Vagina (tissue), 2 donors: Measurements from ENCODE around the gene TRO. TPM values are rescaled to one million over a fixed set of nuclear protein-coding genes. Genes with fewer than 3 reads are reported as not detected.

Source experiments
- DNase-seq, 2 donors: peaks; one replicate each; pipeline ENCODE4 v3.0.0-alpha.2; 2017; ENCODE audit errors: extremely low spot score in 2 of 2
- H3K27ac ChIP-seq: fragments of 200-600 bp; sonication (generic); one replicate; pipeline ENCODE4 v1.5.1; 2019
- H3K27me3 ChIP-seq: fragments of 200-600 bp; sonication (generic); one replicate; pipeline ENCODE4 v1.5.1; 2019
- H3K36me3 ChIP-seq, 2 donors: fragments of 200-600 bp; sonication (generic); one replicate each; pipeline ENCODE4 v1.5.1; 2017 to 2019
- H3K4me1 ChIP-seq: fragments of 200-600 bp; sonication (generic); one replicate; pipeline ENCODE4 v1.5.1; 2019
- H3K4me3 ChIP-seq, 2 donors: fragments of 200-600 bp; sonication (generic); 1 replicate in 1 of 2; 2 replicates in 1 of 2; pipeline ENCODE4 v1.5.1; 2016 to 2019
- H3K9me3 ChIP-seq: fragments of 200-600 bp; sonication (generic); one replicate; pipeline ENCODE4 v1.5.1; 2019
- CTCF ChIP-seq, 3 experiments: fragments of 450-650 bp in 2 of 3; fragments of 200-600 bp in 1 of 3; sonication (generic) in 1 of 3; IDR thresholded peaks; one replicate each; pipeline ENCODE4 v1.5.1; 2017 to 2019; ENCODE audit warnings: antibody characterized with exemption in 3 of 3, mild to moderate bottlenecking in 2 of 3, moderate library complexity in 2 of 3
- POLR2A ChIP-seq, 2 donors: fragments of 450-650 bp; IDR thresholded peaks; one replicate each; pipeline ENCODE4 v1.6.1; 2017; ENCODE audit warnings: antibody characterized with exemption in 2 of 2, mild to moderate bottlenecking in 2 of 2, moderate library complexity in 2 of 2
- POLR2AphosphoS5 ChIP-seq, 2 donors: sonication (generic); formaldehyde crosslinking; IDR thresholded peaks; one replicate each; pipeline ENCODE4 v1.9.0; 2017; ENCODE audit warnings: antibody characterized with exemption in 2 of 2, mild to moderate bottlenecking in 2 of 2, low read depth in 1 of 2; ENCODE audit not compliant: insufficient read depth in 1 of 2
- intact Hi-C: fragments of 100-400 bp; cut with DNase I; formaldehyde crosslinking; loops from one replicate; pipeline ENCODE4 v1.15.1; 2023
- small RNA-seq: library from RNA; depleted of rRNA; stranded (forward); fragments of <200 nt; gene quantifications from one replicate; pipeline ENCODE3, GENCODE V24; 2016
- total RNA-seq: library from RNA; depleted of rRNA; stranded (reverse); fragments of >200 nt; gene quantifications from one replicate; pipeline ENCODE4 v1.2.3, GENCODE V29; 2016

Gene TRO
- total RNA-seq, 1 donor from 2014 or later, result 12.3 TPM

DNA sequence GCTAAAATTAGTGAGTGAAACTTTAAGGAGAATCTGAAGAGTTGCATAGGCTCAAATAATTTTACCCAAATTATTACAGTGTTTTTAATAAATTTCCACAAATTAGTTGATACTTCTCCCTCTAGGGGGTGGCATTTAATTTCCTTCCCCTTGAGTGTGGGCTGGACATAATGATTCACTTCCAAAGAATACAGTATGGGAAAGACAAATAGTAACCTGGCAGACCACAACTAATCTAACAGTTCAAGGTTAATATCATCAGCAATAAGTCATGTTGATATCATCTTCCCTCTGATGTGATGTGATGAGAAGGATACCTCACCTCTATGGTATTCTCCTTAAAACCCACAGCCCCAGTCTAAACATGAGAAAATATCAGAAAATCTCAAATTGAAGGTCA lies 57.8 kb downstream of the TRO start:
- Histone ChIP-seq H3K27me3 (no peaks in the 10 kb centered on the region), H3K27ac (no peak overlapping the region), H3K4me3 (no peak overlapping the region), H3K4me1 (no peaks in the 10 kb centered on the region), H3K36me3 (no peaks in the 10 kb centered on the region), H3K9me3 (no peaks in the 10 kb centered on the region)
- DNase-seq, result no peak
- no peak for TF ChIP-seq POLR2AphosphoS5 (IDR thresholded peaks at IDR 0.05; ENCODE audit: insufficient read depth in 1 of 2, low read depth in 1 of 2)
- no peak for TF ChIP-seq POLR2A (IDR thresholded peaks at IDR 0.05)
- no peak for TF ChIP-seq CTCF (IDR thresholded peaks at IDR 0.05)
- intact Hi-C loops, result no loop called here

DNA sequence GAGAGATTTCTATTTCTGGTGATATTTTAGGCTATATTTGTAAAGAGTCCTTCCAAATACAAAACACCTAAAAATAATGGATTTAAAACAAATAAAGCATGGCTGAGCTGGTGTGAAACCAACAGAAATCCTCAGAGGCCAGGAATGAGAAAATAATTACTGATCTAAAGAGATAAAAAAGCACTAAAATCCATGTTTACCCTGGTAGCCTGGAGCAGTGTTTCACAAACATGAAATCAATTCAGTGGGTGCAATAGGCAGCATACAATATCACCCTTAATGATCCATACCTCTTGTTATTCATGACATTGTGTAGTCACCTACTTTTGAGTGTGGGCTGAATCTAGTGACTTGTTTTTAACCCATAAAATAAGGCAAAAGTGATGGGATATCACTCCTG lies 58.8 kb downstream of the TRO start:
- Histone ChIP-seq H3K27ac (no peak overlapping the region), H3K9me3 (no peaks in the 10 kb centered on the region), H3K27me3 (no peaks in the 10 kb centered on the region), H3K36me3 (no peaks in the 10 kb centered on the region), H3K4me3 (no peak overlapping the region), H3K4me1 (no peaks in the 10 kb centered on the region)
- intact Hi-C loops, result no loop called here
- no peak for DNase-seq
- TF ChIP-seq POLR2AphosphoS5 (IDR thresholded peaks at IDR 0.05; ENCODE audit: insufficient read depth in 1 of 2, low read depth in 1 of 2), result no peak
- no peak for TF ChIP-seq POLR2A (IDR thresholded peaks at IDR 0.05)
- TF ChIP-seq CTCF (IDR thresholded peaks at IDR 0.05), result no peak

DNA sequence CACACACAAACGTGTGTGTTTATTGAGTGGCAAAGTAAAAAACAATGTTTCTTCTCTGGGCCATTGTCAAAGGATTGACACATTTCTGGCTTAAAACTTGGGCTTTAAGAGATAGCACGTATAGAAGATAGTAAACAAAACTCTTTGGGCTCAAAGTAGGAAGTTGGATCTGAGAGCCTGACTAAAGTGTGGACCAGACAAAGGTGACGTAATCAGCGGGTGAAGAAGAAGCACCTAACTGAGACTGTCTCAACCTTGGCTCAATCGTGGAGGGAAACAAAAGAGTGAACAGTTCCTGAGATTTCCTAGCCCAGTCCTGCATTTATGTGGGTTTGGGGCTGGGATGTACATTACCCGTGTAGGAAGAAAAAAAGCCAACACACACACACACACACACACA lies 59.7 kb downstream of the TRO start:
- no peak for DNase-seq
- no peaks in the 10 kb centered on the region for H3K9me3 ChIP-seq
- TF ChIP-seq CTCF (IDR thresholded peaks at IDR 0.05), result no peak
- TF ChIP-seq POLR2A (IDR thresholded peaks at IDR 0.05), result no peak
- no peak for TF ChIP-seq POLR2AphosphoS5 (IDR thresholded peaks at IDR 0.05; ENCODE audit: insufficient read depth in 1 of 2, low read depth in 1 of 2)
- H3K4me3 ChIP-seq, result no peak overlapping the region
- no peaks in the 10 kb centered on the region for H3K4me1 ChIP-seq
- no peaks in the 10 kb centered on the region for H3K27me3 ChIP-seq
- H3K27ac ChIP-seq, result no peak overlapping the region
- intact Hi-C loops, result no loop called here
- H3K36me3 ChIP-seq, result no peaks in the 10 kb centered on the region

Small RNA genes lying within 50 kb of the gene (small RNA-seq; reads per million reads assigned to genes)
- not detected for gene RF00614

Other genes with a start within 250 kb of the TRO start
- gene ITIH6, start 122.6 kb upstream of the TRO start, total RNA-seq, result not detected
- 116 TPM for gene MAGED2, start 113.1 kb upstream of the TRO start, total RNA-seq
- not detected for gene PFKFB1, start 73.4 kb downstream of the TRO start, total RNA-seq
- 14.2 TPM for gene APEX2, start 79.5 kb downstream of the TRO start, total RNA-seq
- 5.6 TPM for gene ALAS2, start 110.2 kb downstream of the TRO start, total RNA-seq
- gene PAGE2B, start 154.2 kb downstream of the TRO start, total RNA-seq, result not detected
- gene PAGE2, start 168.2 kb downstream of the TRO start, total RNA-seq, result not detected